Measurements from ENCODE around the gene MAP1LC3A.

Gene MAP1LC3A

GRCh38 chr20:34542439-34542838, 16.1 kb upstream of the MAP1LC3A start:
- H3K79me2 ChIP-seq (ENCODE audit: low read length), result no peaks in the 10 kb centered on the region
- no peaks in the 10 kb centered on the region for H3K36me3 ChIP-seq (replicated peaks; ENCODE audit: insufficient read depth, low read length)
- H3K9ac ChIP-seq (ENCODE audit: low read length), result no peak overlapping the region
- H2AFZ ChIP-seq (ENCODE audit: low read length), result no peak overlapping the region
- no peak overlapping the region for H3K4me3 ChIP-seq (ENCODE audit: low read length)
- no peaks in the 10 kb centered on the region for H3K27me3 ChIP-seq (replicated peaks; ENCODE audit: insufficient read depth, low read length)
- no peak overlapping the region for H3K27ac ChIP-seq (ENCODE audit: low read length)
- DNase-seq, result no peak
- TF ChIP-seq CTCF (IDR thresholded peaks at IDR 0.05; ENCODE audit: low read length) (no peak), EZH2 (optimal IDR thresholded peaks at IDR 0.05; ENCODE audit: low read depth, low read length) (no peak), EZH2phosphoT487 (IDR thresholded peaks at IDR 0.05; ENCODE audit: low read length) (no peak)
- no peak overlapping the region for H3K4me2 ChIP-seq (ENCODE audit: low read depth, low read length)
- H4K20me1 ChIP-seq (ENCODE audit: insufficient read depth, low read length), result no peaks in the 10 kb centered on the region
- H3K9me2 ChIP-seq (replicated peaks; ENCODE audit: insufficient read depth, low read length), result no peaks in the 10 kb centered on the region
- H3K4me1 ChIP-seq (ENCODE audit: low read length), result no peaks in the 10 kb centered on the region
- H3F3A ChIP-seq (ENCODE audit: insufficient read depth, low read length), result no peaks in the 10 kb centered on the region
- H3K9me3 ChIP-seq (replicated peaks; ENCODE audit: insufficient read depth, low read length), result no peaks in the 10 kb centered on the region

GRCh38 chr20:34543463-34544056, 15.0 kb upstream of the MAP1LC3A start:
- Histone ChIP-seq H3K27ac (ENCODE audit: low read length) (no peak overlapping the region), H3K4me1 (ENCODE audit: low read length) (no peaks in the 10 kb centered on the region), H3K9me2 (replicated peaks; ENCODE audit: insufficient read depth, low read length) (no peaks in the 10 kb centered on the region), H3K9ac (ENCODE audit: low read length) (no peak overlapping the region), H3K27me3 (replicated peaks; ENCODE audit: insufficient read depth, low read length) (no peaks in the 10 kb centered on the region), H3K79me2 (ENCODE audit: low read length) (no peaks in the 10 kb centered on the region), H3K9me3 (replicated peaks; ENCODE audit: insufficient read depth, low read length) (no peaks in the 10 kb centered on the region), H2AFZ (ENCODE audit: low read length) (no peak overlapping the region), H3K4me3 (ENCODE audit: low read length) (no peak overlapping the region), H3K36me3 (replicated peaks; ENCODE audit: insufficient read depth, low read length) (no peaks in the 10 kb centered on the region), H3K4me2 (ENCODE audit: low read depth, low read length) (no peak overlapping the region), H4K20me1 (ENCODE audit: insufficient read depth, low read length) (no peaks in the 10 kb centered on the region), H3F3A (ENCODE audit: insufficient read depth, low read length) (no peaks in the 10 kb centered on the region)
- no peak for TF ChIP-seq EZH2 (optimal IDR thresholded peaks at IDR 0.05; ENCODE audit: low read depth, low read length)
- no peak for TF ChIP-seq EZH2phosphoT487 (IDR thresholded peaks at IDR 0.05; ENCODE audit: low read length)
- TF ChIP-seq CTCF (IDR thresholded peaks at IDR 0.05; ENCODE audit: low read length), result no peak
- no peak for DNase-seq

DNA sequence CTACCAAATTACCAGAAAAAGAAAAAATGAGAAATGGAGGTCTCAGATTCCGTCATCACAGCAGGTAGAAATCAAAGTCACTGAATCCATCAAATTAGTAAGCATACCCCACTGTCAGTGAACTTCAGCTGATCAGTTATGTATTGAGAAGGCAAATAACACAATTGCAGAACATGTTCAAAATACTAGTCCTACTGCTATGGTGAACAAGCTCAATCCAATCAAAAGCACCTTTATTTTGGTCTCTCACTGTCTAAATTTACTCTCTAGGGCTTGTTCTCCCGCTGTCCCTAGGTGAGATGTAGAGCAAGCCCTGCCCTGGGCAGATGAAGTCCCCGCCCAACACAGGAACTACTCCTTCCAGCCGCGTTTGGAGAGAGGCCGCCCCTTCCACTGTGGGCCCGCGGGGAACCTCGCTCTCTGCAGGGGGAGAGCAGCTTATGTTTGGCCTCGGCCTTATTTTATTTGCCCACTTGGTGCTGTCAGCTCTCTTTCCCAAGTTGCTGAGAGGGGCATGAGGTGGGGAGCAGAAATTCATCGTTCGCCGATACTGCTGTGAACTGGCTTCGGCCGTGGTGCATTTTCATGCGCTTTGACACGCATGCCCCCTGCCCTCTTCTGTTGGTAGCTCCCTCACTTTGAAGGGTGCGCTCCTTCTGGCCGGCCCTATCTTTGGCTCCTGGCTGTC, 14.3 kb upstream of the MAP1LC3A start:
- Histone ChIP-seq H3K9me2 (replicated peaks; ENCODE audit: insufficient read depth, low read length) (no peaks in the 10 kb centered on the region), H3K9me3 (replicated peaks; ENCODE audit: insufficient read depth, low read length) (no peaks in the 10 kb centered on the region), H3K27me3 (replicated peaks; ENCODE audit: insufficient read depth, low read length) (no peaks in the 10 kb centered on the region), H3K9ac (ENCODE audit: low read length) (no peak overlapping the region), H3K27ac (ENCODE audit: low read length) (no peak overlapping the region), H3K4me2 (ENCODE audit: low read depth, low read length) (no peak overlapping the region), H3K4me1 (ENCODE audit: low read length) (no peaks in the 10 kb centered on the region), H3K79me2 (ENCODE audit: low read length) (no peaks in the 10 kb centered on the region), H3K36me3 (replicated peaks; ENCODE audit: insufficient read depth, low read length) (no peaks in the 10 kb centered on the region), H4K20me1 (ENCODE audit: insufficient read depth, low read length) (no peaks in the 10 kb centered on the region), H2AFZ (ENCODE audit: low read length) (no peak overlapping the region), H3F3A (ENCODE audit: insufficient read depth, low read length) (no peaks in the 10 kb centered on the region), H3K4me3 (ENCODE audit: low read length) (no peak overlapping the region)
- TF ChIP-seq EZH2 (optimal IDR thresholded peaks at IDR 0.05; ENCODE audit: low read depth, low read length) (no peak), EZH2phosphoT487 (IDR thresholded peaks at IDR 0.05; ENCODE audit: low read length) (no peak), CTCF (IDR thresholded peaks at IDR 0.05; ENCODE audit: low read length) (no peak)
- no peak for DNase-seq
